Kidney glomerular epithelial cell (primary cell): ENCODE results near the gene ARMC2.
A peak's percentile ranks its signal among the peaks of the same experiment; 100 is the strongest.
"Not testable (repeated sequence)": the region's sequence is repeated elsewhere in the genome, so short reads cannot be mapped to it uniquely, and the experiment has no call there.

Source experiments
- DNase-seq: peaks from one replicate; lab custom pipeline; 2025; lab: John Stamatoyannopoulos, UW

ARMC2 gene

GRCh38 chr6:108916026-108916686 is 67.9 kb downstream of the ARMC2 start:
- no peak for DNase-seq

- no peak for DNase-seq
Observed at GRCh38 chr6:108920751-108921150, 72.5 kb downstream of the ARMC2 start.

GRCh38 chr6:108921547-108922361 is 73.5 kb downstream of the ARMC2 start:
- DNase-seq = no peak

DNA sequence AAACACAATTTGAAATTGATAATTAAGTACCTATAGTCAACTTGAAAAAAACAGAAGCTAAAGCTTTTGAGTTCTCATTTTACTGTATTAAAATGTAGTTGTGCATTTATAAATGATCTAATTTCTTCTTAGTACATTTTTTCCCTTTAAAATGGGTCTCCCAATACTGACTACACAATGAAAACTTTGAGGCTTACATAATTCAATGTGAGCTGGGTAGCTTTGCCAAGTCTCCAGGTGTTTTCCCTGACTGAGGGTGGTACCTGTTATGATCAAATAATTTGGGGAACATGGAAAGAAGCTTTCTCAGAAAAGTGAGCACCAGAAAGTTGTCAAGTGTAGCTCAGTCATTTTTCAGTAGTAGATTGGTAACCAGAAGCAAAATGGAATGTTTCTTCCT is 74.3 kb downstream of the ARMC2 start:
- DNase-seq = no peak

DNA sequence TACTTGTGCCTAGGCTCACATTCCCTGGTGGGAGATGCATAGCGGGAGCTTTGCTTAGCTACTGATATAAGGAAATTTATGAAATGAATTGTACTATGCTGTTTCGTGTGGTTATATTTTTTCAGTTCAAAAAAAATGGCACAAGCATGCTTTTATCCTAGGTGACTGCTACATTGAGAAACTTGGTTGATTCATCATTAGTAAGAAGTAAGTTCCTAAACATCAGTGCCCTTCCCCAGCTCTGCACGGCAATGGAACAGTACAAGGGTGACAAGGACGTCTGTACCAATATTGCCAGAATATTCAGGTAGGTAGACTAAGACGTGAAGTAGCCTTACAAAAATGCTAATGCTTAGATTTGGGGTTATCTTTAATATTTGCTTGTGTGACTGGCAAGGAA is 79.7 kb downstream of the ARMC2 start:
- no peak for DNase-seq

GRCh38 chr6:108928650-108929049 is 80.4 kb downstream of the ARMC2 start:
- no peak for DNase-seq

DNA sequence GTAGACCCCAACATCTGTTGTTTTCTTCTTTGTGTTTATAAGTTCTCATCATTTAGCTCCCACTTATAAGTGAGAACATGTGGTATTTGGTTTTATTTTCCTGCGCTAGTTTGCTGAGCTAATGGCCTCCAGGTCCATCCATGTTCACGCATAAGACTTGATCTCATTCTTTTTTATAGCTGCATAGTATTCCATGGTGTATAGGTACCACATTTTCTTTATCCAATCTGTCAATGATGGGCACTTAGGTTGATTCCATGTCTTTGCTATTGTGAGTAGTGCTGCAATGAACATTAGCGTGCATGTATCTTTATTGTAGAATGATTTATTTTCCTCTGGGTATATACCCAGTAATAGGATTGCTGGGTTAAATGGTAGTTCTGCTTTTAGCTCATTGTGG is 82.9 kb downstream of the ARMC2 start:
- not testable (repeated sequence) for DNase-seq

GRCh38 chr6:108937170-108937569 is 88.9 kb downstream of the ARMC2 start:
- DNase-seq = no peak

- no peak for DNase-seq
Observed at GRCh38 chr6:108940741-108941140, 92.5 kb downstream of the ARMC2 start.

DNA sequence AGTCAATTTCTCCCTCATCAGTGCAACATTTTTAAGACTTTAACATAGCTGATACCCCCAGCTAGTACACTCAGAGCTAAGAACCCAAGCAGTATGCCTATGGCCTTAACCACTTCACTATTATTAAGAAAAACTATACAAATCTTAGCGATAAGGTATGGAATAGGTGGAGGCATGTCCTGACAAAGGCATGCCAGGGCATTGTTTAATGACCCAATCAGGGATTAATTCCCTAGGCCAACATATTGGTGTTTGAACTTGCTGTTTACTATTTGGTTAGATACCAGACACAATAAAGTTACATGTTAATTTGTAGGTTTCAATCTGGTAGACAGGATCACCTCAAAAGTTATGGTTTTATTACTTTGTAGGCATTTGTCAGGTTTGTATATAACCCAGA is 93.1 kb downstream of the ARMC2 start:
- DNase-seq = no peak

DNA sequence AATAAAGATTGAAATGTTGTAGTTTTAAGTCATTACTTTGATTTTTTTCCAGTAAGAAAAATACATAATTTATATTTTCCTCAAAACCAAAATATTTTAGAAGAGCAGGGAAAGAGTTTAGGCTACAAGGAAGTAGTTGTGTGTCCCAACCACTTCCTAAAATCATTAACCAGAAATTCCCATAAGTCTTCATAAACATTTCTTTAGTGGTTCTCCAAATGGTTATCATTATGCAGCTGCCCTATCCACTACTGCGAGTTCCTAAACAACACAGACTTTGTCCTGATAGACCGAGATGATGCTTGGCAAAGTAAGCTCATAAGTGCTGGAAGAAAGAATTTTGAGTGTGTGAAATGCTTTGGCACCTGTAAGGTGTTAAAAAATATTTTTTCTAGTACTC is 93.6 kb downstream of the ARMC2 start:
- DNase-seq = no peak

DNA sequence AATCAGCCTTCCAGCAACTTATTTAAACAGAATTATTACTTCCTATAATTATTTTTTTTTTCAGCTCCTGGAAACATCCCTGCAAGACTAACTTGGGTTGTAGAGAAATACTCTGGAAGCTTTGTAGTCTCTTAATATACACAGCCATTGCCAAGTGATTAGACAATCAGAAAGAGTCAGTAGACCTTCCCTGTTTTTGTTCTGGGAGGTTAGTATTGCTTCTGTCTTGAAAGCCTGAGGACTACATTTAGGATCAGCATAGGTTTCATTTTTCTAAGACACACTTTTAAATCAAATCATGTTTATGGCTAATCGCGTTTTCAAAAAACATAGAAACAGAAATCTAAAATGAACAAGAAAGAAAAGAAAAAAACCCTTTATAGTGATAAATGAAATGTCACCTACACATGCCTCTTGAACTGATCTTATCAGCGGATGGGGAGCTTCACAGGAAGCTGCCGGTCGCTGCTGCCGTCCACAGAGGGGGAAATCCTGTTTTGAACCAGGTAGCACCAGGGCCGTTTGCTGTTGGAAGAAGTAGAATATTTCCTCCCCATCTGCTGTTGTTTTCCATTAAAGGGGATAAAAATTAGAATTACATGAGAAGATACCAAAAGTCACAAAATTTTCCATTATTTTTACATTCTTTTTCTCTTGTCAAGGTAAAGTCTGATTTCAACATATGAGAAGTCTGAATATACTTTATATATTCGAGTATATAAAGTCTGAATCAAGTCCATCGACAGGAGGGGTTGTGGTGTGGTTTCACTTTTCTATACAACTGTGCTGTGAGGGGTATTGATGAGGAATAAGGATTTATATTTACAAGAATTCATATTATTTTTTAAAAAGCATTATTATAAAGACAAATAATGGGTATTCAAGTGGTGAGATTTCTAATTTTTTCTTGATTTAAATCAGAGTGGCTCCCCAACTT is 94.6 kb downstream of the ARMC2 start:
- DNase-seq = no peak

GRCh38 chr6:108944071-108944470 is 95.8 kb downstream of the ARMC2 start:
- DNase-seq = no peak

- peak; percentile 63 for DNase-seq
Observed at GRCh38 chr6:108944707-108945680, 96.8 kb downstream of the ARMC2 start.

DNA sequence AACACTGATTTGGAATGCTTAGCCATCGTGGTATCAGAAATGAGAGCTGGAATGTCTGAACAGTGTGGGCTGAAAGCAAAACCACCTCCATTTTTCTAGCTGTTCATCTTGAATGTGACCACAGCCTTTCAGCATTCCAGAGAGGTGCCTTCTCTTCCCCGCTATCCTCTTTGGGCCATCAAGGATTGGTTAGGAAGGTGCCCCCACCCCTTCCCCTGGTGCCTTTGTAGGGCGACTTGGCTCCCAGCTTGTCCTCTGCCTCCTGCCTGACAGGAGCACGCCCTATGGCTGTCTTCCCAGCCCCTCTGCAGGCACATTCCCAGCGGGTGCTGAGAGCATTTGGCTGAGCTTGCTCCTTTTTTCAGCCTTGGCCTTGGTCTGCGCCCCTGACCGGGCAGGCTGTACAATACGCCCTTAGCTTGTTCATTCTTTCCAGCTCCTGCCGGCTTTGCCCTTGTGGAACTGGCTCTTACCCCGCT is 97.5 kb downstream of the ARMC2 start:
- DNase-seq = no peak

GRCh38 chr6:108946695-108947094 is 98.5 kb downstream of the ARMC2 start:
- DNase-seq = peak; percentile 83

- peak; percentile 97 for DNase-seq
Observed at GRCh38 chr6:108947114-108947854, 99.1 kb downstream of the ARMC2 start.

DNA sequence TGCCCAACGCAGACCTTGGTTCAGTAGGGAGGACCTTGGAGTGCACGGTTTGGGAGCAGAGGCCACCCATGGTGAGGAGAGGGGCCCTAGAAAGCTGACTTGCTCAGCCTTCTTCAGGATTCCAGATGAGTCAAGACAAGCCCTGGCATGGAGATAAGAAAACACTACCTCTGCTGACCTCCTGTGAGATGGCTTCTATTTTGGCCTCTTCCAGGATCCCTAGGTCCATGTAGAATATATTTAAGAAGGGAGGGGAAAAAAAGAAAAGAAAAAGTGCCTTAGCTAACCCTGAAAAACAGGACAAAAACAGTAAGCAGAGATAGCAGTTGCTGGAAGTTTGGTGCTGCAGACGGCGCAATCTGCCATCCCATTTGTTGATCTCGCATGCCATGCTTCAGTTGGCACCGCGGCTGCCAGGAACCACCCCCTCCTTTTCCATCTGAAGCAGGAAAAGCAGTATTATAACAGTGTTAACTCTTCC is 100.0 kb downstream of the ARMC2 start:
- peak; percentile 95 for DNase-seq

- no peak for DNase-seq
Observed at GRCh38 chr6:108951351-108951953, 103.2 kb downstream of the ARMC2 start.
